OCI-LY3 (cell line): ENCODE measurements around the gene LDHAL6B.

ENCODE experiments used
- CTCF ChIP-seq: fragments of 200-600, 300-600 bp; sonication (generic); IDR thresholded peaks from 2 replicates; pipeline ENCODE4 v1.5.1; 2014; ENCODE audit warnings: antibody characterized with exemption, low read length, low read depth
- EZH2phosphoT487 ChIP-seq: fragments of 200-600 bp; shearing (Covaris generic); IDR thresholded peaks from 2 replicates; pipeline ENCODE4 v1.6.1; 2018; ENCODE audit warnings: antibody characterized with exemption, mixed run types, low read depth

- no peak for TF ChIP-seq CTCF
- TF ChIP-seq EZH2phosphoT487, result no peak
Measured at GRCh38 chr15:59251001-59251845, 44.6 kb downstream of the LDHAL6B start.
